ENCODE data around the gene SLC44A4. TPM values are rescaled to one million over a fixed set of nuclear protein-coding genes. Genes with fewer than 3 reads are reported as not detected.
"Not testable (repeated sequence)": the region's sequence is repeated elsewhere in the genome, so short reads cannot be mapped to it uniquely, and the experiment has no call there.

SLC44A4 gene
- total RNA-seq, 1 donor from 2014 or later, result not detected

- ATAC-seq; intact Hi-C loops (cut with micrococcal nuclease): not testable (repeated sequence)
- DNase-seq, result peak; percentile 35
These were observed 61.5 kb downstream of the SLC44A4 start for GRCh38 chr6:31817133-31817928.

- peak; percentile 94 for DNase-seq
- intact Hi-C loops (cut with micrococcal nuclease), result no loop called here
- ATAC-seq, result peak; percentile 88
These were observed 63.6 kb downstream of the SLC44A4 start, which contains the start of the genes HSPA1A and HSPA1L for GRCh38 chr6:31815025-31815838. TSS of gene HSPA1A (plus strand) at chr6:31815543. CDS start at chr6:31815757, 214 bp downstream. TSS of gene HSPA1L (minus strand) at chr6:31815283. CDS start at chr6:31811972, 3,311 bp downstream.

- DNase-seq (peak; percentile 94), ATAC-seq (peak; percentile 85)
- intact Hi-C loops (cut with micrococcal nuclease), result no loop called here
These were observed 64.1 kb downstream of the SLC44A4 start for GRCh38 chr6:31814677-31815024.

- ATAC-seq (no peak), DNase-seq (no peak)
- intact Hi-C loops (cut with micrococcal nuclease), result no loop called here
These were observed 65.3 kb downstream of the SLC44A4 start for GRCh38 chr6:31813465-31813849.

Other genes with a start within 250 kb of the SLC44A4 start
- gene BAG6, start 226.3 kb downstream of the SLC44A4 start, total RNA-seq, result 283 TPM
- gene APOM, start 223.1 kb downstream of the SLC44A4 start, total RNA-seq, result 2.4 TPM
- gene C6orf47, start 218.2 kb downstream of the SLC44A4 start, total RNA-seq, result 18.6 TPM
- 19.2 TPM for gene GPANK1, start 214.0 kb downstream of the SLC44A4 start, total RNA-seq
- 111 TPM for gene CSNK2B, start 212.9 kb downstream of the SLC44A4 start, total RNA-seq
- gene LY6G5B, start 209.0 kb downstream of the SLC44A4 start, total RNA-seq, result 3.9 TPM
- gene LY6G5C, start 197.9 kb downstream of the SLC44A4 start, total RNA-seq, result 1.8 TPM
- 29.0 TPM for gene ABHD16A, start 175.7 kb downstream of the SLC44A4 start, total RNA-seq
- not detected for gene LY6G6F, start 172.1 kb downstream of the SLC44A4 start, total RNA-seq
- gene LY6G6D, start 163.6 kb downstream of the SLC44A4 start, total RNA-seq, result not detected
- not detected for gene LY6G6C, start 157.3 kb downstream of the SLC44A4 start, total RNA-seq
- 0.52 TPM for gene MPIG6B, start 155.6 kb downstream of the SLC44A4 start, total RNA-seq
- 27.6 TPM for gene DDAH2, start 149.7 kb downstream of the SLC44A4 start, total RNA-seq
- gene CLIC1, start 142.5 kb downstream of the SLC44A4 start, total RNA-seq, result 77.4 TPM
- 1.3 TPM for gene MSH5, start 139.0 kb downstream of the SLC44A4 start, total RNA-seq
- gene SAPCD1, start 116.3 kb downstream of the SLC44A4 start, total RNA-seq, result 0.47 TPM
- 12.8 TPM for gene VWA7, start 101.7 kb downstream of the SLC44A4 start, total RNA-seq
- gene VARS1, start 83.2 kb downstream of the SLC44A4 start, total RNA-seq, result 22.5 TPM
- 20.1 TPM for gene LSM2, start 72.0 kb downstream of the SLC44A4 start, total RNA-seq
- 2.0 TPM for gene HSPA1L, start 63.7 kb downstream of the SLC44A4 start, total RNA-seq
- gene HSPA1A, start 63.5 kb downstream of the SLC44A4 start, total RNA-seq, result 341 TPM
- 233 TPM for gene HSPA1B, start 51.3 kb downstream of the SLC44A4 start, total RNA-seq
- 24.9 TPM for gene NEU1, start 16.2 kb downstream of the SLC44A4 start, total RNA-seq
- gene EHMT2, start 18.7 kb upstream of the SLC44A4 start, total RNA-seq, result 17.1 TPM
- 3.3 TPM for gene ZBTB12, start 23.1 kb upstream of the SLC44A4 start, total RNA-seq
- 5.8 TPM for gene C2, start 48.7 kb upstream of the SLC44A4 start, total RNA-seq
- 39.6 TPM for gene CFB, start 67.1 kb upstream of the SLC44A4 start, total RNA-seq
- gene NELFE, start 80.0 kb upstream of the SLC44A4 start, total RNA-seq, result 42.0 TPM
- gene SKIC2, start 80.2 kb upstream of the SLC44A4 start, total RNA-seq, result 31.5 TPM
- gene DXO, start 93.1 kb upstream of the SLC44A4 start, total RNA-seq, result 11.5 TPM
- gene C4A, start 103.1 kb upstream of the SLC44A4 start, total RNA-seq, result 96.3 TPM
- 84.0 TPM for gene C4B, start 135.8 kb upstream of the SLC44A4 start, total RNA-seq
- 0.52 TPM for gene CYP21A2, start 159.4 kb upstream of the SLC44A4 start, total RNA-seq
- 64.1 TPM for gene TNXB, start 230.3 kb upstream of the SLC44A4 start, total RNA-seq
- gene ATF6B, start 249.2 kb upstream of the SLC44A4 start, total RNA-seq, result 26.8 TPM